Neural progenitor cell (in vitro differentiated cells): Measurements from ENCODE around the gene HSD3B7. TPM values are rescaled to one million over a fixed set of nuclear protein-coding genes. Genes with fewer than 3 reads are reported as not detected.
"Not testable (repeated sequence)": the region's sequence is repeated elsewhere in the genome, so short reads cannot be mapped to it uniquely, and the experiment has no call there.

ENCODE experiments used
- DNase-seq: peaks from one replicate; pipeline ENCODE4 v3.0.0-alpha.2; 2016; ENCODE audit warnings: low spot score
- H2AFZ ChIP-seq: fragments of 200-600 bp; sonication (generic); replicated peaks from 2 replicates; pipeline ENCODE4 v1.6.1; 2016; ENCODE audit warnings: antibody characterized with exemption
- H3F3A ChIP-seq: fragments of 200-600 bp; sonication (generic); 2 replicates; pipeline ENCODE4 v1.6.1; 2016; ENCODE audit warnings: antibody characterized with exemption, low read depth
- H3K27ac ChIP-seq: fragments of 200-600 bp; sonication (generic); 2 replicates; pipeline ENCODE4 v1.5.1; 2016; ENCODE audit warnings: mild to moderate bottlenecking
- H3K27me3 ChIP-seq: fragments of 200-600 bp; sonication (generic); 2 replicates; pipeline ENCODE4 v1.6.1; 2016; ENCODE audit warnings: mild to moderate bottlenecking, moderate library complexity
- H3K36me3 ChIP-seq: fragments of 200-600 bp; sonication (generic); 2 replicates; pipeline ENCODE4 v1.5.1; 2016
- H3K4me1 ChIP-seq: fragments of 200-600 bp; sonication (generic); 2 replicates; pipeline ENCODE4 v1.6.1; 2016; ENCODE audit warnings: mixed run types
- H3K4me2 ChIP-seq: fragments of 200-600 bp; sonication (generic); 2 replicates; pipeline ENCODE4 v1.6.1; 2016
- H3K4me3 ChIP-seq: fragments of 200-600 bp; sonication (generic); 2 replicates; pipeline ENCODE4 v1.5.1; 2016
- H3K79me2 ChIP-seq: fragments of 200-600 bp; sonication (generic); 2 replicates; pipeline ENCODE4 v1.6.1; 2016; ENCODE audit warnings: low read depth
- H3K9ac ChIP-seq: fragments of 200-600 bp; sonication (generic); 2 replicates; pipeline ENCODE4 v1.6.1; 2016
- H3K9me3 ChIP-seq: fragments of 200-600 bp; sonication (generic); 2 replicates; pipeline ENCODE4 v1.5.1; 2016; ENCODE audit warnings: low read depth
- H4K20me1 ChIP-seq: fragments of 200-600 bp; sonication (generic); 2 replicates; pipeline ENCODE4 v1.6.1; 2016; ENCODE audit warnings: low read depth
- H3K27ac Mint-ChIP-seq: 3 replicates; pipeline ENCODE4 v1.8.0; 2021; ENCODE audit warnings: mixed read lengths
- H3K27me3 Mint-ChIP-seq: 2 replicates; pipeline ENCODE4 v1.8.0; 2022; ENCODE audit warnings: low read depth, mild to moderate bottlenecking, inconsistent platforms, moderate library complexity, mixed read lengths; ENCODE audit not compliant: insufficient read depth
- H3K36me3 Mint-ChIP-seq: 3 replicates; pipeline ENCODE4 v1.8.0; 2021; ENCODE audit warnings: mixed read lengths
- H3K4me1 Mint-ChIP-seq: 3 replicates; pipeline ENCODE4 v1.8.0; 2021; ENCODE audit warnings: mixed read lengths
- H3K4me3 Mint-ChIP-seq: 3 replicates; pipeline ENCODE4 v1.8.0; 2021; ENCODE audit warnings: mild to moderate bottlenecking, moderate library complexity, mixed read lengths
- H3K9me3 Mint-ChIP-seq: 3 replicates; pipeline ENCODE4 v1.8.0; 2020; ENCODE audit warnings: mixed read lengths
- CTCF ChIP-seq: fragments of 200-600 bp; sonication (generic); IDR thresholded peaks from 2 replicates; pipeline ENCODE4 v1.5.1; 2017; ENCODE audit warnings: antibody characterized with exemption, mild to moderate bottlenecking
- EZH2 ChIP-seq: fragments of 200-600 bp; sonication (generic); IDR thresholded peaks from 2 replicates; pipeline ENCODE4 v1.6.1; 2017; ENCODE audit warnings: antibody characterized with exemption, mild to moderate bottlenecking, moderate library complexity
- EZH2phosphoT487 ChIP-seq: fragments of 200-600 bp; sonication (generic); IDR thresholded peaks from 2 replicates; pipeline ENCODE4 v1.6.1; 2017; ENCODE audit warnings: antibody characterized with exemption
- total RNA-seq: library from RNA; depleted of rRNA; stranded (reverse); fragments of >200 nt; gene quantifications from 2 replicates; pipeline ENCODE4 v1.2.3, GENCODE V29; 2015; ENCODE audit warnings: low replicate concordance

The HSD3B7 gene
- total RNA-seq, 1 donor from 2014 or later, result 1.4 TPM

- no peak overlapping the region for H3K9ac ChIP-seq
- H3K27ac Mint-ChIP-seq, result no peak overlapping the region
- H3K4me3 ChIP-seq, result no peak overlapping the region
- no peaks in the 10 kb centered on the region for H3K36me3 Mint-ChIP-seq
- no peaks in the 10 kb centered on the region for H3K36me3 ChIP-seq
- no peak for TF ChIP-seq EZH2
- no peak for TF ChIP-seq CTCF
- TF ChIP-seq EZH2phosphoT487, result no peak
- H3K4me2 ChIP-seq, result peak overlapping the region; percentile 89
- H2AFZ ChIP-seq, result no peak overlapping the region
- H3K9me3 ChIP-seq, result no peaks in the 10 kb centered on the region
- H3K27me3 Mint-ChIP-seq, result peaks cover 19% of the 10 kb centered on the region
- no peaks in the 10 kb centered on the region for H3F3A ChIP-seq
- H3K9me3 Mint-ChIP-seq, result no peaks in the 10 kb centered on the region
- peaks cover 30% of the 10 kb centered on the region for H3K27me3 ChIP-seq
- H3K4me1 ChIP-seq, result peaks cover 6% of the 10 kb centered on the region
- peaks cover 21% of the 10 kb centered on the region for H3K4me1 Mint-ChIP-seq
- DNase-seq, result no peak
- peaks cover 8% of the 10 kb centered on the region for H4K20me1 ChIP-seq
- H3K79me2 ChIP-seq, result peaks cover 6% of the 10 kb centered on the region
- peak overlapping the region; percentile 88 for H3K4me3 Mint-ChIP-seq
- no peak overlapping the region for H3K27ac ChIP-seq
Observed at GRCh38 chr16:31009120-31009519, 24.1 kb downstream of the HSD3B7 start.

GRCh38 chr16:31009894-31010584, 25.0 kb downstream of the HSD3B7 start:
- H3K4me1 Mint-ChIP-seq, result peaks cover 21% of the 10 kb centered on the region
- H3K27ac ChIP-seq, result no peak overlapping the region
- H3K36me3 ChIP-seq, result no peaks in the 10 kb centered on the region
- H4K20me1 ChIP-seq, result peaks cover 5% of the 10 kb centered on the region
- H3K9me3 ChIP-seq, result no peaks in the 10 kb centered on the region
- peaks cover 6% of the 10 kb centered on the region for H3K4me1 ChIP-seq
- peaks cover 19% of the 10 kb centered on the region for H3K27me3 Mint-ChIP-seq
- H3K4me3 Mint-ChIP-seq, result peak overlapping the region; percentile 88
- H3K9ac ChIP-seq, result no peak overlapping the region
- H2AFZ ChIP-seq, result no peak overlapping the region
- no peaks in the 10 kb centered on the region for H3K36me3 Mint-ChIP-seq
- no peak overlapping the region for H3K27ac Mint-ChIP-seq
- no peaks in the 10 kb centered on the region for H3F3A ChIP-seq
- DNase-seq, result peak; percentile 38
- peak overlapping the region; percentile 89 for H3K4me2 ChIP-seq
- peaks cover 6% of the 10 kb centered on the region for H3K79me2 ChIP-seq
- H3K9me3 Mint-ChIP-seq, result no peaks in the 10 kb centered on the region
- H3K4me3 ChIP-seq, result peak overlapping the region; percentile 62
- H3K27me3 ChIP-seq, result peaks cover 34% of the 10 kb centered on the region
- TF ChIP-seq EZH2, result no peak
- peak; percentile 36 for TF ChIP-seq CTCF

- no peaks in the 10 kb centered on the region for H3K9me3 ChIP-seq
- DNase-seq, result peak; percentile 89
- H3K4me3 ChIP-seq, result peak within 1 kb of the TSS; percentile 62
- H3K36me3 ChIP-seq, result no peaks in the 10 kb centered on the region
- Mint-ChIP-seq H3K36me3 (no peaks in the 10 kb centered on the region), H3K4me1 (peaks cover 19% of the 10 kb centered on the region), H3K4me3 (peak within 1 kb of the TSS; percentile 88), H3K9me3 (no peaks in the 10 kb centered on the region), H3K27me3 (peaks cover 19% of the 10 kb centered on the region), H3K27ac (peak within 1 kb of the TSS; percentile 78)
- H3K79me2 ChIP-seq, result peaks cover 6% of the 10 kb centered on the region
- H3K4me2 ChIP-seq, result peak within 1 kb of the TSS; percentile 89
- TF ChIP-seq CTCF, result no peak
- TF ChIP-seq EZH2phosphoT487, result no peak
- no peak within 1 kb of the TSS for H3K9ac ChIP-seq
- no peaks in the 10 kb centered on the region for H3F3A ChIP-seq
- peak within 1 kb of the TSS; percentile 90 for H2AFZ ChIP-seq
- H3K27ac ChIP-seq, result no peak within 1 kb of the TSS
- peaks cover 5% of the 10 kb centered on the region for H4K20me1 ChIP-seq
- peaks cover 34% of the 10 kb centered on the region for H3K27me3 ChIP-seq
- H3K4me1 ChIP-seq, result peaks cover 6% of the 10 kb centered on the region
Observed at GRCh38 chr16:31010585-31011325, 25.7 kb downstream of the HSD3B7 start, which contains the start of gene STX1B. Gene STX1B (minus strand): TSS chr16:31010638. CDS start chr16:31010396, 242 bp downstream.

DNA sequence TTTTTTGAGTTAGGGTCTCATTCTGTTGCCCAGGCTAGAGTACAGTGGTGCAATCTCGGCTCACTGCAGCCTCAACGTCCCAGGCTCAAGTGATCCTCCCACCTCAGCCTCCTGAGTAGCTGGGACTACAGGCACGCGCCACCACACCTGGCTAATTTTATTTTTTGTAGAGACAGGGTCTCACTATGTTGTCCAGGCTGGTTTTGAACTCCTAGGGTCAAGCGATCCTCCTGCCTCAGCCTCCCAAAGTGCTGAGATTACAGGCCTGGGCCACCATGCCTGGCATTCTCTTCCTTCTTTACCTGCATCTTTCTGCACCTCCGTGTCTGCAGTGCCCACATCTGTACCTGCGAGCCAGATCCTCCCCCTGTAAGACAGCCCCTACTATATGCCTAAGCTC, 26.8 kb downstream of the HSD3B7 start:
- H3K36me3 Mint-ChIP-seq, H3K27ac ChIP-seq, H3K4me2 ChIP-seq, H3K79me2 ChIP-seq, DNase-seq, H2AFZ ChIP-seq, H3K36me3 ChIP-seq, H3K4me3 ChIP-seq, H3K9me3 ChIP-seq, H3K4me1 ChIP-seq, H3F3A ChIP-seq, H4K20me1 ChIP-seq, H3K9me3 Mint-ChIP-seq, H3K9ac ChIP-seq: not testable (repeated sequence)
- H3K27ac Mint-ChIP-seq, result peak overlapping the region; percentile 78
- peak overlapping the region; percentile 86 for H3K4me3 Mint-ChIP-seq
- H3K27me3 Mint-ChIP-seq, result peaks cover 21% of the 10 kb centered on the region
- H3K4me1 Mint-ChIP-seq, result peaks cover 13% of the 10 kb centered on the region
- H3K27me3 ChIP-seq, result peaks cover 34% of the 10 kb centered on the region

DNA sequence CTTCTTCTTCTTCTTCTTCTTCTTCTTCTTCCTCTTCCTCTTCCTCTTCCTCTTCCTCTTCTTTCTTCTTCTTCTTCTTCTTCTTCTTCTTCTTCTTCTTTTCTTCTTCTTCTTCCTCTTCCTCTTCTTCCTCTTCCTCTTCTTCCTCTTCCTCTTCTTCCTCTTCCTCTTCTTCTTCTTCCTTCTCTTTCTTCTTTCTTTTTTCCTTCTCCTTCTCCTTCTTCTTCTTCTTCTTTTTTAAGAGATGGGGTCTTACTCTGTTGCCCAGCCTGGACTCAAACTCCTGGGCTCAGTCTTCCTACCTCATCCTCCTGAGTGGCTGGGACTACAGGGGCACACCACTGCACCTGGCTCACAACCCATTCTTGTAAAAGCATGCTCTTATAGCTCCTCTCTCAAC, 28.3 kb downstream of the HSD3B7 start:
- H3K27me3 ChIP-seq, result peaks cover 34% of the 10 kb centered on the region
- H3K4me1 ChIP-seq, H3K4me3 Mint-ChIP-seq, H3K36me3 ChIP-seq, H3K9ac ChIP-seq, H3K4me2 ChIP-seq, H3K9me3 ChIP-seq, H3K4me3 ChIP-seq, H3K27ac ChIP-seq, H3K27ac Mint-ChIP-seq, H3K9me3 Mint-ChIP-seq, H3F3A ChIP-seq, DNase-seq, H4K20me1 ChIP-seq, H2AFZ ChIP-seq, H3K4me1 Mint-ChIP-seq, H3K79me2 ChIP-seq, H3K36me3 Mint-ChIP-seq: not testable (repeated sequence)
- peaks cover 23% of the 10 kb centered on the region for H3K27me3 Mint-ChIP-seq
